Glutamatergic neuron (in vitro differentiated cells): ENCODE data around the gene GMDS. TPM values are rescaled to one million over a fixed set of nuclear protein-coding genes. Genes with fewer than 3 reads are reported as not detected.

Experiments used
- DNase-seq: peaks from one replicate; pipeline ENCODE4 v3.0.0; 2022
- H3K27ac Mint-ChIP-seq: one replicate; pipeline ENCODE4 v1.8.0; 2020; ENCODE audit warnings: mild to moderate bottlenecking, mixed read lengths, inconsistent platforms; ENCODE audit not compliant: unreplicated experiment
- H3K27me3 Mint-ChIP-seq: one replicate; pipeline ENCODE4 v1.8.0; 2020; ENCODE audit warnings: mild to moderate bottlenecking, moderate library complexity, mixed read lengths, inconsistent platforms; ENCODE audit not compliant: unreplicated experiment
- H3K36me3 Mint-ChIP-seq: one replicate; pipeline ENCODE4 v1.8.0; 2020; ENCODE audit warnings: mild to moderate bottlenecking, mixed read lengths, inconsistent platforms; ENCODE audit not compliant: unreplicated experiment
- H3K4me1 Mint-ChIP-seq: one replicate; pipeline ENCODE4 v1.8.0; 2020; ENCODE audit warnings: mild to moderate bottlenecking, low read depth, mixed read lengths, inconsistent platforms; ENCODE audit not compliant: unreplicated experiment
- H3K4me3 Mint-ChIP-seq: one replicate; pipeline ENCODE4 v1.8.0; 2020; ENCODE audit warnings: mild to moderate bottlenecking, mixed read lengths, inconsistent platforms; ENCODE audit not compliant: unreplicated experiment
- H3K9me3 Mint-ChIP-seq: one replicate; pipeline ENCODE4 v1.8.0; 2020; ENCODE audit warnings: mild to moderate bottlenecking, moderate library complexity, mixed read lengths, inconsistent platforms; ENCODE audit not compliant: unreplicated experiment
- CTCF ChIP-seq: fragments of 200-600 bp; sonication (generic); IDR thresholded peaks from one replicate; pipeline ENCODE4 v1.5.0; 2021; ENCODE audit not compliant: partially characterized antibody, unreplicated experiment
- total RNA-seq: library from RNA; stranded (reverse); fragmentation: NEBNext Ultra II Directional; extraction: Animal tissue kit (Norgen Biotek cat#: 25700); gene quantifications from one replicate; pipeline ENCODE4 v1.2.1, GENCODE V29; 2021; ENCODE audit not compliant: unreplicated experiment

Gene GMDS
- total RNA-seq, 1 donor from 2014 or later: 8.9 TPM

GRCh38 chr6:1832844-1833787, 412.3 kb downstream of the GMDS start:
- Mint-ChIP-seq H3K36me3 (peaks cover 9% of the 10 kb centered on the region), H3K27ac (no peak overlapping the region), H3K4me1 (peaks cover 18% of the 10 kb centered on the region)

GRCh38 chr6:1832358-1832757, 413.0 kb downstream of the GMDS start:
- no peak for DNase-seq
- Mint-ChIP-seq H3K27me3 (no peaks in the 10 kb centered on the region), H3K4me3 (no peak overlapping the region), H3K4me1 (peaks cover 15% of the 10 kb centered on the region), H3K36me3 (peaks cover 16% of the 10 kb centered on the region), H3K27ac (no peak overlapping the region), H3K9me3 (peaks cover 10% of the 10 kb centered on the region)
- no peak for TF ChIP-seq CTCF

More at GRCh38 chr6:1832844-1833787, 412.3 kb downstream of the GMDS start:
- Mint-ChIP-seq H3K4me3 (no peak overlapping the region), H3K9me3 (peaks cover 6% of the 10 kb centered on the region), H3K27me3 (no peaks in the 10 kb centered on the region)
- no peak for TF ChIP-seq CTCF
- no peak for DNase-seq

GRCh38 chr6:1827984-1828793, 417.2 kb downstream of the GMDS start:
- Mint-ChIP-seq H3K4me1 (peaks cover 4% of the 10 kb centered on the region), H3K27me3 (peaks cover 2% of the 10 kb centered on the region), H3K36me3 (peaks cover 16% of the 10 kb centered on the region), H3K4me3 (no peak overlapping the region), H3K9me3 (peaks cover 7% of the 10 kb centered on the region), H3K27ac (no peak overlapping the region)
- no peak for DNase-seq
- TF ChIP-seq CTCF: no peak

- H3K9me3 Mint-ChIP-seq: peaks cover 7% of the 10 kb centered on the region
- H3K27me3 Mint-ChIP-seq: peaks cover 2% of the 10 kb centered on the region
- peaks cover 5% of the 10 kb centered on the region for H3K4me1 Mint-ChIP-seq
- TF ChIP-seq CTCF: no peak
- no peak overlapping the region for H3K4me3 Mint-ChIP-seq
- no peak overlapping the region for H3K27ac Mint-ChIP-seq
- DNase-seq: no peak
- peaks cover 16% of the 10 kb centered on the region for H3K36me3 Mint-ChIP-seq
These were observed 419.5 kb downstream of the GMDS start for GRCh38 chr6:1825926-1826325.
